Germinal center (tissue), 1 donor: ENCODE data around the gene ERBB4.
"Not testable (repeated sequence)": the region's sequence is repeated elsewhere in the genome, so short reads cannot be mapped to it uniquely, and the experiment has no call there.

ENCODE experiments used
- DNase-seq: peaks from one replicate; pipeline ENCODE4 v3.0.0; 2012; ENCODE audit warnings: mixed read lengths, low spot score

Gene ERBB4

GRCh38 chr2:212223696-212224095 is 314.9 kb downstream of the ERBB4 start:
- DNase-seq = no peak

- no peak for DNase-seq
These were observed 325.4 kb downstream of the ERBB4 start for GRCh38 chr2:212213191-212213590.

- DNase-seq = no peak
These were observed 330.1 kb downstream of the ERBB4 start for GRCh38 chr2:212208467-212208866.

GRCh38 chr2:212197776-212198175 is 340.8 kb downstream of the ERBB4 start:
- DNase-seq = no peak

GRCh38 chr2:212195626-212196025 is 343.0 kb downstream of the ERBB4 start:
- no peak for DNase-seq

- no peak for DNase-seq
These were observed 344.2 kb downstream of the ERBB4 start for GRCh38 chr2:212194396-212194795.

GRCh38 chr2:212193803-212194202 is 344.8 kb downstream of the ERBB4 start:
- DNase-seq = no peak

- no peak for DNase-seq
These were observed 345.5 kb downstream of the ERBB4 start for GRCh38 chr2:212193056-212193455.

- DNase-seq = not testable (repeated sequence)
These were observed 347.2 kb downstream of the ERBB4 start for GRCh38 chr2:212191438-212191837.

GRCh38 chr2:212186166-212186565 is 352.4 kb downstream of the ERBB4 start:
- DNase-seq = no peak

GRCh38 chr2:212181646-212182045 is 357.0 kb downstream of the ERBB4 start:
- DNase-seq = no peak

- DNase-seq = no peak
These were observed 358.1 kb downstream of the ERBB4 start for GRCh38 chr2:212180408-212181083.

GRCh38 chr2:212177724-212178123 is 360.9 kb downstream of the ERBB4 start:
- no peak for DNase-seq

GRCh38 chr2:212176151-212176550 is 362.5 kb downstream of the ERBB4 start:
- DNase-seq = no peak

GRCh38 chr2:212173756-212174510 is 364.7 kb downstream of the ERBB4 start:
- DNase-seq = no peak

GRCh38 chr2:212173331-212173730 is 365.3 kb downstream of the ERBB4 start:
- no peak for DNase-seq

- DNase-seq = no peak
These were observed 368.2 kb downstream of the ERBB4 start for GRCh38 chr2:212170382-212170781.

GRCh38 chr2:212158081-212158480 is 380.5 kb downstream of the ERBB4 start:
- DNase-seq = no peak

GRCh38 chr2:212157012-212157411 is 381.6 kb downstream of the ERBB4 start:
- no peak for DNase-seq

GRCh38 chr2:212156088-212156487 is 382.5 kb downstream of the ERBB4 start:
- no peak for DNase-seq

GRCh38 chr2:212154477-212154878 is 384.1 kb downstream of the ERBB4 start:
- no peak for DNase-seq

GRCh38 chr2:212153923-212154322 is 384.7 kb downstream of the ERBB4 start:
- no peak for DNase-seq

- DNase-seq = peak; percentile 1
These were observed 390.6 kb downstream of the ERBB4 start for GRCh38 chr2:212147921-212148513.
